Osteoblast (primary cell): ENCODE results near the gene NECTIN2. TPM values are rescaled to one million over a fixed set of nuclear protein-coding genes. Genes with fewer than 3 reads are reported as not detected.
A peak's percentile ranks its signal among the peaks of the same experiment; 100 is the strongest.
"Not testable (repeated sequence)": the region's sequence is repeated elsewhere in the genome, so short reads cannot be mapped to it uniquely, and the experiment has no call there.

ENCODE experiments used
- DNase-seq: peaks from one replicate; pipeline ENCODE4 v3.0.0; 2011; ENCODE audit warnings: low spot score, mixed read lengths; ENCODE audit not compliant: insufficient read length; ENCODE audit errors: missing footprints
- H2AFZ ChIP-seq: 2 replicates; pipeline ENCODE4 v1.6.0; 2011; ENCODE audit warnings: mild to moderate bottlenecking, low read length
- H3K27ac ChIP-seq: 2 replicates; pipeline ENCODE4 v1.5.1; 2011; ENCODE audit warnings: mild to moderate bottlenecking, low read depth, low read length, moderate library complexity
- H3K27me3 ChIP-seq: 2 replicates; pipeline ENCODE4 v1.6.0; 2012; ENCODE audit warnings: mild to moderate bottlenecking, control low read depth, inconsistent platforms, low read length, moderate library complexity; ENCODE audit not compliant: insufficient read depth
- H3K36me3 ChIP-seq: 2 replicates; pipeline ENCODE4 v1.5.1; 2011; ENCODE audit warnings: mild to moderate bottlenecking, low read length, control low read depth, moderate library complexity; ENCODE audit not compliant: insufficient read depth
- H3K4me1 ChIP-seq: 2 replicates; pipeline ENCODE4 v1.5.1; 2011; ENCODE audit warnings: mild to moderate bottlenecking, low read length, control low read depth, moderate library complexity; ENCODE audit not compliant: insufficient read depth
- H3K4me2 ChIP-seq: 2 replicates; pipeline ENCODE4 v1.6.0; 2011; ENCODE audit warnings: mild to moderate bottlenecking, low read length; ENCODE audit not compliant: insufficient read depth
- H3K4me3 ChIP-seq: fragments of 200-600 bp; sonication (generic); 3 replicates; pipeline ENCODE4 v1.5.1; 2012; ENCODE audit warnings: mild to moderate bottlenecking, low read length, inconsistent platforms; ENCODE audit not compliant: insufficient read depth
- H3K79me2 ChIP-seq: 2 replicates; pipeline ENCODE4 v1.6.0; 2012; ENCODE audit warnings: mild to moderate bottlenecking, low read length, control low read depth, inconsistent platforms; ENCODE audit not compliant: insufficient read depth
- H3K9me3 ChIP-seq: 2 replicates; pipeline ENCODE4 v1.5.1; 2011; ENCODE audit warnings: low read depth, low read length, control low read depth
- H4K20me1 ChIP-seq: 2 replicates; pipeline ENCODE4 v1.6.0; 2012; ENCODE audit warnings: mild to moderate bottlenecking, low read length, control low read depth; ENCODE audit not compliant: insufficient read depth
- total RNA-seq: library from RNA; depleted of rRNA; stranded (reverse); fragments of >200 nt; gene quantifications from 2 replicates; pipeline ENCODE4 v1.2.3, GENCODE V29; 2012
- TF ChIP-seq, protein P1 (sequence below): IDR thresholded peaks from 2 replicates; pipeline ENCODE4 v1.5.1; 2011; ENCODE audit warnings: mild to moderate bottlenecking, low read depth, low read length, moderate library complexity; ENCODE audit errors: extremely low read depth

Gene NECTIN2
- total RNA-seq, 1 donor: 46.0 TPM

DNA sequence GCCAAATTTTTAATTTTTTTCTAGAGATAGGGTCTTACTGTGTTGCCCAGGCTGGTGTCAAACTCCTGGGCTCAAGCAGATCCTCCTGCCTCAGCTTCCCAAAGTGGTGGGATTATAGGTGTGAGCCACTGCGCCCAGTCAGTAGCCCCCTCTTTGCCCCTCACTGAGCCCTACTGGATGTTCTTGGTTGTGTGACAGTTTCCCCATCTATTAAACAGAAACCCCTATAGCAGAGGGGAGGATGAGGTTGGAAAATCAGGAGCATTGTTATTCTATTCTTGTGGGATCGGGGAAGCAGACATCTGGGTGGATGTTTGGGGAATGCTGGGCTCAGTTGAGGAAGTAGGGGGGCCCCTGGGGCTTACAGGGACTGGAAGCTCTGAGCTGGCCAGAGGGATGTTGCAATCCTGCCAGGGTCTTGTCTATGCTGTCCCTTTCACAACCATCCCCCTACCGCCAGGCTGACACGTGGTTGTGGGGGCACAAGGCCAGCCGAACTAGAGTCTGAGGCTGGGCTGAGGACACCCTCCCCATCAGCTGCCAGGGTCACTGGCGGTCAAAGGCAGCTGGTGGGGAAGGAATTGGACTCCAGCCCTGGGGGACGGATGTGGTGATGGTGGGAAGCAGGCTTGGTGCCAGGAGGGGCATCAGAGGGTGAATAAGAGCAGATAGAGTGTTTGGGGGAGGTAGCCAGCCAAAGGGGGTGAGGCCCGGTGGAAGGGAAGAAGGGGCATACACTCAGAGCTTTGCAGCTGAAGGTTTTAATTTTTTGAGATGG lies 79.2 kb downstream of the NECTIN2 start:
- Histone ChIP-seq H3K9me3 (no peaks in the 10 kb centered on the region), H2AFZ (peak overlapping the region; percentile 59), H3K27ac (peak overlapping the region; percentile 33), H3K79me2 (no peaks in the 10 kb centered on the region), H3K36me3 (no peaks in the 10 kb centered on the region), H3K4me1 (peaks cover 32% of the 10 kb centered on the region), H3K4me3 (no peak overlapping the region), H3K27me3 (no peaks in the 10 kb centered on the region), H4K20me1 (no peaks in the 10 kb centered on the region), H3K4me2 (peak overlapping the region; percentile 64)
- peak; percentile 85 for DNase-seq
- TF ChIP-seq, protein P1, sequence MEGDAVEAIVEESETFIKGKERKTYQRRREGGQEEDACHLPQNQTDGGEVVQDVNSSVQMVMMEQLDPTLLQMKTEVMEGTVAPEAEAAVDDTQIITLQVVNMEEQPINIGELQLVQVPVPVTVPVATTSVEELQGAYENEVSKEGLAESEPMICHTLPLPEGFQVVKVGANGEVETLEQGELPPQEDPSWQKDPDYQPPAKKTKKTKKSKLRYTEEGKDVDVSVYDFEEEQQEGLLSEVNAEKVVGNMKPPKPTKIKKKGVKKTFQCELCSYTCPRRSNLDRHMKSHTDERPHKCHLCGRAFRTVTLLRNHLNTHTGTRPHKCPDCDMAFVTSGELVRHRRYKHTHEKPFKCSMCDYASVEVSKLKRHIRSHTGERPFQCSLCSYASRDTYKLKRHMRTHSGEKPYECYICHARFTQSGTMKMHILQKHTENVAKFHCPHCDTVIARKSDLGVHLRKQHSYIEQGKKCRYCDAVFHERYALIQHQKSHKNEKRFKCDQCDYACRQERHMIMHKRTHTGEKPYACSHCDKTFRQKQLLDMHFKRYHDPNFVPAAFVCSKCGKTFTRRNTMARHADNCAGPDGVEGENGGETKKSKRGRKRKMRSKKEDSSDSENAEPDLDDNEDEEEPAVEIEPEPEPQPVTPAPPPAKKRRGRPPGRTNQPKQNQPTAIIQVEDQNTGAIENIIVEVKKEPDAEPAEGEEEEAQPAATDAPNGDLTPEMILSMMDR: no peak

- Histone ChIP-seq H3K4me2 (peak overlapping the region; percentile 76), H2AFZ (peak overlapping the region; percentile 76), H3K27ac (peak overlapping the region; percentile 21), H3K4me1 (peaks cover 32% of the 10 kb centered on the region), H3K4me3 (peak overlapping the region; percentile 57)
- H4K20me1 ChIP-seq, H3K9me3 ChIP-seq, H3K36me3 ChIP-seq, H3K27me3 ChIP-seq, H3K79me2 ChIP-seq: not testable (repeated sequence)
- DNase-seq: peak; percentile 50
These were observed 80.4 kb downstream of the NECTIN2 start for GRCh38 chr19:44926245-44927077.

- Histone ChIP-seq H2AFZ (no peak overlapping the region), H3K27ac (peak overlapping the region; percentile 21), H3K4me2 (peak overlapping the region; percentile 76), H3K4me1 (peaks cover 32% of the 10 kb centered on the region), H3K27me3 (no peaks in the 10 kb centered on the region), H3K36me3 (no peaks in the 10 kb centered on the region), H4K20me1 (no peaks in the 10 kb centered on the region), H3K4me3 (no peak overlapping the region), H3K79me2 (no peaks in the 10 kb centered on the region), H3K9me3 (no peaks in the 10 kb centered on the region)
- TF ChIP-seq, protein P1: no peak
- DNase-seq: peak; percentile 91
These were observed 81.6 kb downstream of the NECTIN2 start for GRCh38 chr19:44927746-44928145.

DNA sequence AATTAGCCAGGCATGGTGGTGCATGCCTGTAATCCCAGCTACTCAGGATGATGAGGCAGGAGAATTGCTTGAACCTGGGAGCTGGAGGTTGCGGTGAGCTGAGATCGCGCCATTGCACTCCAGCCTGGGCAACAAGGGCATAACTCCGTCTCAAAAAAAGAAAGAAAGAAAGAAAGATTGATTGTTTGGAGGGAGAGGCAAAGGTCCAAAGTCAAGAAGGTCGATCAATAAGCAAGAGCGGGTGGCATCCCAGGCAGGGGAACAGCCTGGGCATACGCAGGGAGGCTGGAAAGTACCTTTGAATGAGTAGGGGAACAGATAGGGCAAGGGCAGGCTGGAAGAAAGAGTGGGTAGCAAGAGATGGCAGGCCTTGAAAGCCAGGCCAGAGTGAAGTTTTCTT lies 84.0 kb downstream of the NECTIN2 start:
- Histone ChIP-seq H3K36me3 (no peaks in the 10 kb centered on the region), H3K4me3 (no peak overlapping the region)

More for the DNA sequence above, 84.0 kb downstream of the NECTIN2 start:
- H3K79me2 ChIP-seq: no peaks in the 10 kb centered on the region
- no peaks in the 10 kb centered on the region for H4K20me1 ChIP-seq
- DNase-seq: no peak
- H3K9me3 ChIP-seq: no peaks in the 10 kb centered on the region
- no peak overlapping the region for H3K4me2 ChIP-seq
- H3K4me1 ChIP-seq: peaks cover 21% of the 10 kb centered on the region
- no peak overlapping the region for H3K27ac ChIP-seq
- no peaks in the 10 kb centered on the region for H3K27me3 ChIP-seq
- H2AFZ ChIP-seq: no peak overlapping the region
- TF ChIP-seq, protein P1: no peak
